Right atrium auricular region (tissue), 2 donors: ENCODE data around the gene ZNF416. TPM values are rescaled to one million over a fixed set of nuclear protein-coding genes. Genes with fewer than 3 reads are reported as not detected.

ENCODE experiments used
- DNase-seq: peaks from one replicate; pipeline ENCODE4 v3.0.0-alpha.2; 2019; ENCODE audit warnings: low spot score
- H3K27ac ChIP-seq, 2 donors: fragments of 200-600 bp; sonication (generic); 1 replicate in 1 of 2; 2 replicates in 1 of 2; pipeline ENCODE4 v1.5.1; 2016 to 2019
- H3K27me3 ChIP-seq, 2 donors: fragments of 200-600 bp; sonication (generic); one replicate each; pipeline versions ENCODE4 v1.5.1 to v1.6.0; 2017 to 2019
- H3K36me3 ChIP-seq: fragments of 200-600 bp; sonication (generic); one replicate; pipeline ENCODE4 v1.5.1; 2016
- H3K4me1 ChIP-seq, 2 donors: fragments of 200-600 bp; sonication (generic); one replicate each; pipeline versions ENCODE4 v1.5.1 to v1.6.0; 2017 to 2019
- H3K4me3 ChIP-seq, 2 donors: fragments of 200-600 bp; sonication (generic); 1 replicate in 1 of 2; 2 replicates in 1 of 2; pipeline ENCODE4 v1.5.1; 2017 to 2019; ENCODE audit warnings: mild to moderate bottlenecking in 1 of 2, moderate library complexity in 1 of 2
- H3K9me3 ChIP-seq, 2 donors: fragments of 200-600 bp; sonication (generic); one replicate each; pipeline ENCODE4 v1.5.1; 2019
- total RNA-seq, 2 donors: library from RNA; depleted of rRNA; stranded (reverse); fragments of >200 nt; gene quantifications; one replicate each; pipeline ENCODE4 v1.1.0, GENCODE V29; 2016
- TF ChIP-seq, protein P1 (sequence below), 2 donors: fragments of 200-600 bp; sonication (generic); IDR thresholded peaks; one replicate each; pipeline ENCODE4 v1.5.1; 2019; ENCODE audit warnings: antibody characterized with exemption in 2 of 2

The ZNF416 gene
- total RNA-seq, 2 donors from 2014 or later: 3.2 to 4.4 TPM

DNA sequence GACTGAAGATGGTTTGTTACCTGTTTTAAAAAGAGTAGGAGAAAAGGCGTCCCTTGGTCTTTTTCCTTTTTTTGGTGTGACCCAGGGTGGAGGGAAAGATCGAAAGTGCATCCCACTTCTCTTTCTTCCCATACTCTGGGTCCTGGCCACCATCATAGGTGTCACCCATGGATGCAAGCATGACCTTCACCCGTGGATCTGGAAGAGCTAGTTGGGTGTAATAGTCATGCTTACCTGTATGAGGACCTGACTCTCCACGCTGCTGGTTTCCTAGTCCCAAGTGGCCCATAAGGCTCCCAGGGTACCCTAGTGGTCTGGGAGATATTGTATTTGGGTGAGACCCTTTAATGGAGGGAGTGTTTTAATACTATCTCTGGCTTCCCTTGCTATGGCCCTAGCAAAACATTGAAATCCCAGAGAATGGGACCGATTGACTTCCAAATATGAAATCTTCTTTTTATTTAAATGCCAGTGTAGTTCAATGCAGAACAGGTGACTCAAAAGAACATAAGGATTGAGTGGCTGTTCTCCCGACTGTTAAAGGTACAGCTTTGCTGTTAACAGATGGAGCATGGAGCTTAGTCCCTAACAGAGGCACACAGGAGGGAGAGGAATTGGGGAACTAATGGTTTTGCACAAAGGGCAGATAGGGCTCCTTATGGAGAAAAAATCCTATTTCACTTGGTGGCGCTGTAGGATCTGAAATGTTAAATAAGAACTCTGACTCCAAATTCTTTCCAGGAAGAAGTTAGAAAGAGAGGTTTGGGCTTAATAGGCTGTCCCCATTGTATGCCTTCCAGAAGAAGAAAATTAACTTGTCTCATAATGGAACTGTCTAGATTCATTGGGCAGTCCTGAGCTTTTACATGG lies 12.1 kb downstream of the ZNF416 start:
- H3K36me3 ChIP-seq: peaks cover 3% of the 10 kb centered on the region
- no peaks in the 10 kb centered on the region for H3K27me3 ChIP-seq
- H3K4me1 ChIP-seq: no peaks in the 10 kb centered on the region
- no peak overlapping the region for H3K4me3 ChIP-seq
- TF ChIP-seq, protein P1, sequence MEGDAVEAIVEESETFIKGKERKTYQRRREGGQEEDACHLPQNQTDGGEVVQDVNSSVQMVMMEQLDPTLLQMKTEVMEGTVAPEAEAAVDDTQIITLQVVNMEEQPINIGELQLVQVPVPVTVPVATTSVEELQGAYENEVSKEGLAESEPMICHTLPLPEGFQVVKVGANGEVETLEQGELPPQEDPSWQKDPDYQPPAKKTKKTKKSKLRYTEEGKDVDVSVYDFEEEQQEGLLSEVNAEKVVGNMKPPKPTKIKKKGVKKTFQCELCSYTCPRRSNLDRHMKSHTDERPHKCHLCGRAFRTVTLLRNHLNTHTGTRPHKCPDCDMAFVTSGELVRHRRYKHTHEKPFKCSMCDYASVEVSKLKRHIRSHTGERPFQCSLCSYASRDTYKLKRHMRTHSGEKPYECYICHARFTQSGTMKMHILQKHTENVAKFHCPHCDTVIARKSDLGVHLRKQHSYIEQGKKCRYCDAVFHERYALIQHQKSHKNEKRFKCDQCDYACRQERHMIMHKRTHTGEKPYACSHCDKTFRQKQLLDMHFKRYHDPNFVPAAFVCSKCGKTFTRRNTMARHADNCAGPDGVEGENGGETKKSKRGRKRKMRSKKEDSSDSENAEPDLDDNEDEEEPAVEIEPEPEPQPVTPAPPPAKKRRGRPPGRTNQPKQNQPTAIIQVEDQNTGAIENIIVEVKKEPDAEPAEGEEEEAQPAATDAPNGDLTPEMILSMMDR (IDR thresholded peaks at IDR 0.05): no peak
- peaks cover 21 to 75% of the 10 kb centered on the region in 2 donors for H3K9me3 ChIP-seq
- no peak overlapping the region for H3K27ac ChIP-seq
- DNase-seq: no peak

DNA sequence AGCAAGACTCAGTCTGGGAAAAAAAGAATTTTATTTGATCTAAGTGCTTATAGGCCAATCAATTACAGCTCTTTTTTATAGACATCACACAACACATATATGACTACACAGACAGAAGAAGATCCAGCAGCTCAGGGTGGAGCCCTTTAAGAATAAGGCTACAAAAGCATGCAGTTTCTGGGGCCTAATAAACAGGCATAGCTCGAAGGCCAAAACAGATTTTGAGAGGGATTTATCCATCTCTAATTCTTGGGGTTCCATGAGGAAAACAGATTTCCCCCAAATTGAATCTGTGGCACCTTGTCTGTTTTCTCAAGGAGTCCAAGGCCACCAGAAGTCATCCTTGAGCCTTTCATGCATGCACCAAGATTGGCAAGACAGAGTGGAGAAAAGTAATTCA lies 15.2 kb downstream of the ZNF416 start:
- TF ChIP-seq, protein P1 (IDR thresholded peaks at IDR 0.05): no peak
- DNase-seq: no peak
- Histone ChIP-seq H3K27ac (no peak overlapping the region), H3K4me3 (no peak overlapping the region), H3K4me1 (peaks cover 0 to 13% of the 10 kb centered on the region in 2 donors), H3K27me3 (no peaks in the 10 kb centered on the region), H3K36me3 (no peaks in the 10 kb centered on the region), H3K9me3 (peaks cover 17 to 46% of the 10 kb centered on the region in 2 donors)

DNA sequence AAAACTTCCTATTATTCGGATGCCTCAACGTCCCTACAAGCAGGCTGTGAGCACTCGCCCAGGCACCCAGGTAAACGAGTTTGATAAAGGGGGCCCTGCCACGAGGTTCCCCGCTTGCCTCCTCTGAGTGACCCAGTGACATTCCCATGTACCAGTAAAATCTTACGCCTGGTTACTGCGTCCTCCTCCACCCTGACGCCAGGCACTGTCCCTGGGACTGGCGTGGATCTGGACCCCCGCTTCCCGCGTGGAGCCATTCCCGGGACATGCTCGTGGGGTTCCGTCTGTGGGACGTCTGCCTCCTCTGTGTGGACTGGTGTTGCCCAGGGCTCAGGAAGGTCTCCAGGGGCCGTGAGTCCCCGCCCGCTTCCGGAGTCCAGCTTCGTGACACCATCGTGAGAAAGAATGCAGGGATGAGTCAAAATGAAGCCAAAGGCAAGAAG lies 18.6 kb downstream of the ZNF416 start:
- no peak for DNase-seq
- Histone ChIP-seq H3K4me3 (peak overlapping the region; percentile 85 to 98), H3K27me3 (no peaks in the 10 kb centered on the region), H3K4me1 (peaks cover 0 to 23% of the 10 kb centered on the region in 2 donors), H3K27ac (peak overlapping the region; percentile 82 to 85), H3K9me3 (peaks cover 0 to 20% of the 10 kb centered on the region in 2 donors), H3K36me3 (peaks cover 14% of the 10 kb centered on the region)
- TF ChIP-seq, protein P1 (IDR thresholded peaks at IDR 0.05): no peak

DNA sequence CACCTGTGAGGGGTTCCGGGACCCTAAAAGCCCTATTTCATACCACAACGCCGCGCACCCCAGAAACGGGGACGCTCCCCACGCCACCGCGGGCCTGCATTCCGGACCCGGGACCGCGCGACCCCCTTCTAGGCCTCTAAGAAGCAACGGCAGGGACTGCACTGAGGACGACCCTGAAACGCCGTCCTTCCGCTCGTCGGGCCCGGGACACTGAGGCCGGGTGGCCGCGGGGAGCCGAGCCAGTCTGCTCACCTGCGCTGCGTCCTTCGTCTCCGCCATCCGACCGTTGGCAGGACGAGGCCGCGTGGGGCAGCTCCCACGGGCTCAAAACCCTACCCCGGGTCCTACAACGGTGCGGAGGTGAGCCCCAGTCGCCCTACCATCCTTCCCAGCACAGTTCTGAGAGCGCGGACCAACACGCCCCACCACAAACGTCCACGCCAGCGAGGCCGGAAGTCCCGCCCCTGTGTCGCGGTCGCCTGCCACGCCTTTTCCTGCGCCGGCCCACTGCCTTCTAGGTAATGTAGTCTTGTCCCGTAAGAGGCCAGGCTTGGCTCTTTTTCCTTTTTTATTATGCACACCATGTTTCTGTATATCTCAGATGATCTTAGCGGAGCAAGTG lies 19.2 kb downstream of the ZNF416 start, which contains the start of gene ZNF550:
Gene ZNF550, minus strand, starts transcription at position 460 of the 622 bp plus-strand sequence. Its CDS starts 181 bp downstream, at position 279.
- Histone ChIP-seq H3K27me3 (no peaks in the 10 kb centered on the region), H3K4me3 (peak within 1 kb of the TSS; percentile 85 to 98), H3K9me3 (peaks cover 0 to 14% of the 10 kb centered on the region in 2 donors), H3K36me3 (peaks cover 20% of the 10 kb centered on the region), H3K27ac (peak within 1 kb of the TSS; percentile 82 to 85), H3K4me1 (peaks cover 0 to 23% of the 10 kb centered on the region in 2 donors)
- TF ChIP-seq, protein P1 (IDR thresholded peaks at IDR 0.05): no peak
- DNase-seq: peak; percentile 93

DNA sequence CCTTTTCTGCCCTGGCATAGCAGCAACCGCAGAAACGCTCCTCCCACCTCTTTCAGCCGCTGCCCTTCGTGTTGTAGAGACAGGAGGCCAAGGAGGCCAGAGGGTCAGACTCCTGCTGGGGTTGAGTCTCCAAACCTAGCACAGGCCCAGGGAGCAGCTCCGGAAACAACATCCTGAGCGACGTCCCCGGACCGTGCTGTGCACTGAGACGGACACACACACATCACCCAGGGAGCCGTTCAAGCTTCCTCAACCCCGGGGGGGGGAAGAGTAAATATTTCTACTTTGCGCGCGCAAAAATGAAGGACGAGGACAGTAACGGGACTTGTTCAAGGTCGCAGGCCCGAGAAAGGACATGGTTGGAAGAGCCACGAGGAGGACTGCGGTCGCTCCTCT lies 19.7 kb downstream of the ZNF416 start:
- Histone ChIP-seq H3K27me3 (no peaks in the 10 kb centered on the region), H3K4me1 (peaks cover 0 to 23% of the 10 kb centered on the region in 2 donors), H3K27ac (peak overlapping the region; percentile 82 to 85), H3K9me3 (peaks cover 0 to 9% of the 10 kb centered on the region in 2 donors), H3K4me3 (peak overlapping the region; percentile 85 to 98), H3K36me3 (peaks cover 25% of the 10 kb centered on the region)
- TF ChIP-seq, protein P1 (IDR thresholded peaks at IDR 0.05): no peak
- DNase-seq: no peak
